Fibroblast of peridontal ligament (primary cell): ENCODE data around the gene VARS1.
A peak's percentile ranks its signal among the peaks of the same experiment; 100 is the strongest.
"Not testable (repeated sequence)": the region's sequence is repeated elsewhere in the genome, so short reads cannot be mapped to it uniquely, and the experiment has no call there.

Experiments used
- DNase-seq: peaks from one replicate; pipeline ENCODE4 v3.0.0-alpha.2; 2010; ENCODE audit errors: extremely low read depth

Gene VARS1

DNA sequence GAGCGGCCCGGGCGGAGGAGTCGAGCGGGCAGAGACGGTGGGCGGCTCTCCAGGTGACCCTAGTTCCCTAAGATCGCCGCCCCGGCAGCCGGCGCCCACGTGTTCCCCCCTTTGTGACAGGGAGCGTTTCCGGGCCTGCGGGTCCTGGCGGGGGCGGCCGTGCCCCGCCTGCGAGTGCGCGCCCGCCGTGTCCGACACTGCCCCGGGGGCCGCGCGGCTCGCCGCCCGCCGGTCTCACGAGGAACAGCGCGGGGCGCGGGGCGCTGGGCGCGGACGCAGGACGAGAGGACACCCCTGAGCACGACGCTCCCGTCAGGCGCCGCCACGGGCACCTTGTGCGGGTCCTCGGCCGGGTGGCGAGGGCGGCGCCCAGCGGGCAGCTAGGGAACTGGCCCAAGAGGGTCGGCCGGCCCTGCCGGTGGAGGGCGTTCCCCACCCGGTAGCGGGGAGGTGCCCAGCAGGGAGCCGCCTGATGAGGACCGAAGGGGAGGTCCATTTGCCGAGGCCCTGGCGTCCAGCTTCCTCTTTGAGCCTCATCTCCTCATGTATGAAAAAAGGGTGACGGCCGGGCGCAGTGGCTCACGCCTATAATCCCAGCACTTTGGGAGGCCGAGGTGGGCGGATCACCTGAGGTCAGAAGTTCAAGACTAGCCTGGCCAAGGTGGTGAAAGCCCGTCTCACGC lies at the start of gene VARS1:
Gene VARS1 (minus strand): TSS at position 137 of the 683 bp plus-strand sequence. CDS start 535 bp downstream, outside the sequence.
- DNase-seq, result peak; percentile 84

DNA sequence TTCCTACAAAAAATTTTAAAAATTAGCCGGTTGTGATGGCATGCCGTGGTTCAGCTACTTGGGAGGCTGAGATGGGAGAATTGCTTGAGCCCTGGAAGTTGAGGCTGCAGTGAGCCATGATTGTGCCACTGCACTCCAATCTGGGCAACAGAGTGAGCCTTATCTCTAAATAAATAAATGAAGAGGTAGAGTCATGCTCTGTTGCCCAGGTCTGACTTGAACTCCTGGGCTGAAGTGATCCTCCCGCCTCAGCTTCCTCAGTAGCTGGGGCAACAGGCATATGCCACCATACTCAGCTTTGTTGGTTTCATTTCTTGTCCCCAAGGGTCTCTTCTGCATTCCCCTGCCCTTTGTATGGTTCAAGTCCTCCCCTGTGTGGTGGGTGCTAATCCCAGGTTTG lies 49.0 kb upstream of the VARS1 start:
- DNase-seq, result no peak

DNA sequence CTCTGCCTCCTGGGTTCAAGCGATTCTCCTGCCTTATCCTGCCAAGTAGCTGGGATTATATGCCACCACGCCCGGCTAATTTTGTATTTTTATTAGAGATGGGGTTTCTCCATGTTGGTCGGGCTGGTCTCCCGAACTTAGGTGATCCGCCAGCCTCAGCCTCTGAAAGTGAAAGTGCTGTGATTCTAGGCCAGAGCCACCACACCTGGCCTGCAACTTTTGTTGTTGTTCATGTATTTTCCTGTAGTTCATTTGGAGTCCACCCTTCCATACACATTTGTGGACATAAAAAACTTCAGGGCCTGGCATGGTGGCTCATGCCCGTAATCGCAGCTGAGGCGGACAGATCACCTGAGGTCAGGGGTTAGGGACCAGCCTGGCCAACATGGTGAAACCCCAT lies 46.5 kb upstream of the VARS1 start:
- no peak for DNase-seq

DNA sequence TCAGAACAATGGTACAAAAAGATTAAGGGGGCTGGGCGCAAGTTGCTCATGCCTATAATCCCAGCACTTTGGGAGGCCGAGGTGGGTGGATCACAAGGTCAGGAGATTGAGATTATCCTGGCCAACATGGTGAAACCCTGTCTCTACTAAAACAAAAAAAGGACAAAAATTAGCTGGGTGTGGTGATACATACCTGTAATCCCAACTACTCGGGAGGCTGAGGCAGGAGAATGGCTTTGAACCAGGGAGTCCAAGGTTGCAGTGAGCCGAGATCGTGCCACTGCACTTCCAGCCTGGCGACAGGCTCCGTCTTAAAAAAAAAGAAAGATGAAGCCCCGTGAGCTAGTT lies 44.2 kb upstream of the VARS1 start:
- not testable (repeated sequence) for DNase-seq

DNA sequence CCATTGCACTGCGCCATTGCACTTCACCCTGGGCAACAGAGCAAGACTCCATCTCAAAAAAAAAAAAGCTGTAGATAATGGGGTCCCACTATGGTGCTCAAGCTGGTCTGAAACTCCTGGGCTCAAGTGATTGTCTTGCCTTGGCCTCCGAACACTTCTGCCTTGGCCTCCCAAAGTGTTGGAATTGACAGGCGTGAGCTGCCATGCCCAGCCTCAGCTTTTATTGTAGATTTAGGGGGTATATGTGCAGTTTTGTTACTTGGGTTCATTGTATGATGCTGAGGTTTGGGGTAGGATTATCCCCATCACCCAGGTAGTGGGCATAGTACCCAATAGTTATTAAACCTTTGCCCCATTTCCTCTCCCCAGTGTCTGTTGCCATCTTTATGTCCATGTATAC lies 43.4 kb upstream of the VARS1 start:
- no peak for DNase-seq

DNA sequence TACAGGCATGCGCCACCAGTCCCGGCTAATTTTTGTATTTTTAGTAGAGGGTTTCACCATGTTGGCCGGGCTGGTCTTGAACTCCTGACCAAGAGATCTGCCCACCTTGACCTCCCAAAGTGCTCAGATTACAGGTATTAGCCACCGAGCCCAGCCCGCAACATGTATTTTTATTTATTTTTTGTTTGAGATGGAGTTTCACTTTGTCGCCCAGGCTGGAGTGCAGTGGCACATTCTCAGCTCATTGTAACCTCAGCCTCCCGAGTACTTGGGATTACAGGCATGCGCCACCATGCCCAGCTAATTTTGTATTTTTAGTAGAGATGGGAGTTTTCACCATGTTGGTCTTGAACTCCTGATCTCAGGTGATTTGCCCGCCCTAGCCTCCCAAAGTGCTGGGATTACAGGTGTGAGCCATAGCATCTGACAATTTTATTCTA lies 42.6 kb upstream of the VARS1 start:
- DNase-seq, result not testable (repeated sequence)

DNA sequence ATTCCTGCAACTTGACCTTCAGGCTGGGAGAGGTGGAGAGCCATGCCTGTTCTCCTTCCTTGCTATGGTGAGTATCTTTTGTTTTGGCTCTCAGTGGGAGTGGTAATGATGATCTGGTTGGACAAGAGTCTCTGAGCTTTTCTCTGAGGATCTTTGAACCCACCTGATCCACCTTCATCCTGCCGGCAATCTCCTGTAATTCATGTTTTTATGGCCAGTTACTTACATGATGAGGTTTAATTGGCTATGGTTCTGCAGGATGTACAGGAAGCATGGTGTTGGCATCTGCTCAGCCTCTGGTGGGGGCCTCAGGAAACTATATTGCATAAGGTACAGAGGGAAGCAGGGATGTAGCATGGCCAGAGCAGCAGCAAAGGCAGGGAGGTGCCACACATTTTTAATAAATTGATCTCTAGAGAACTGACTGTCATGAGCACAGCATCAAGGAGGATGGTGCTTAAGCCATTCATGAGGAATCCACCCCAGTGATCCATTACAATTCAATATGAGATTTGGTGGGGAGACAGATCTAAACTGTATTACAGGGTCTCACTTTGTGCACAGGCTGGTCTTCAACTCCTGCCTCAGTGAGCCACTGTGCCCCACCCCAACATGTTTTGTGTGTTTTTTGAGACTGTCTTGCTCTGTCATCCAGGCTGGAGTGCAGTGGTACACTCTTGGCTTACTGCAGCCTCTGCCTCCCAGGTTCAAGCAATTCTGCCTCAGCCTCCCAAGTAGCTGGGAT lies 42.0 kb upstream of the VARS1 start:
- no peak for DNase-seq

DNA sequence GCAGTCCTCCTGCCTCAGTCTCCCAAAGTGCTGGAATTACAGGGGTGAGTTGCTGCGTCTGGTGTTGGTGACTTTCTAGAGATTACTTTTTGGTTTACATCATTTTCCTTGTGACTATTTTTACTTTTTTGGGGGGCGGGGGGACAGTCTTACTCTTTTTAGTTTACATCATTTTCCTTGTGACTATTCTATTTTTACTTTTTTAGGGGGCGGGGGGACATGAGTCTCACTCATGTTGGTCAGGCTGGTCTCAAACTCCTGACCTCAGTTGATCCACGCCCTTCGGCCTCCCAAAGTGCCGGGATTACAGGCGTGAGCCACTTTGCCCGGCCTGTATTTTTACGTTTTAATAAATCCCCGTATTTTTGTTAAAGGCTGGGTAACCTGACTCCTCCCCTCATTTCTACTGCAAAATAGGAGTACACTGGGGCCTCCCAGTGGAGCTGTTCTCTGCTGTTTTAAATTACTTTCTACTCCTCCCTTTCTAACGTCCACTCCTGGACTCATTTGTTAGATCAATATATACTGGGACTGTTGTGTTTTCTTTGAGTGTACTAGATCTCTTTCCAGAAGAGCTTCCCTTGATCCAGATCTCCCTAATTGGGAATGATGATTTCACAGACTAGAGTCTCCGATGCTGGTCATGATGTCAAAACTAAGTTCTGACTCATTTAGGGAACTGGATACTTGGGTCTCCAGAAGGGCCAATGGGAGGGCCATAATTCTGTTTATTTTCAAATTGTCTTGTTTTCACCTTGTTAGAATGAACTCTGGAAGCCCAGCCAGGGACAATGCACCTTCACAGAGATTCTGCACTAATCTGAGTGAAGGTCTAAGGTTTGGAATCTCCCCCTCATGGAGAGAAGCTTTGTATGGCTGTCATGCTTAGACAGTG lies 41.2 kb upstream of the VARS1 start:
- DNase-seq, result peak; percentile 71

DNA sequence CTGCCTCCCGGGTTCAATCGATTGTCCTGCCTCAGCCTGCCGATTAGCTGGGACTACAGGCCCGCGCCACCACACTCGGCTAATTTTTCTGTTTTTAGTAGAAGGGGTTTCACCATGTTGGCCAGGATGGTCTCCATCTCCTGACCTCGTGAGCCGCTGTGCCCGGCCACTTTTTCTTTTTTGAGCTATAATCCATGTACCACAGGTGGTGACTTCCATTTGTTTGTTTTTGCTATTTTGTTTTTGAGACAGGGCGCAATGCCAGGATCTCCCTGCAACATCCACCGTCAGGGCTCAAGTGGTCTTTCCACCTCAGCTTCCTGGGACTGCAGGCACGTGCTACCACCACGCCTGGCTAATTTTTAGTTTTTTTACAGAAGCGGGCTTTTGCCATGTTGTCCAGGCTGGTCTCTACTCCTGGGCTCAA lies 40.5 kb upstream of the VARS1 start:
- DNase-seq, result no peak

DNA sequence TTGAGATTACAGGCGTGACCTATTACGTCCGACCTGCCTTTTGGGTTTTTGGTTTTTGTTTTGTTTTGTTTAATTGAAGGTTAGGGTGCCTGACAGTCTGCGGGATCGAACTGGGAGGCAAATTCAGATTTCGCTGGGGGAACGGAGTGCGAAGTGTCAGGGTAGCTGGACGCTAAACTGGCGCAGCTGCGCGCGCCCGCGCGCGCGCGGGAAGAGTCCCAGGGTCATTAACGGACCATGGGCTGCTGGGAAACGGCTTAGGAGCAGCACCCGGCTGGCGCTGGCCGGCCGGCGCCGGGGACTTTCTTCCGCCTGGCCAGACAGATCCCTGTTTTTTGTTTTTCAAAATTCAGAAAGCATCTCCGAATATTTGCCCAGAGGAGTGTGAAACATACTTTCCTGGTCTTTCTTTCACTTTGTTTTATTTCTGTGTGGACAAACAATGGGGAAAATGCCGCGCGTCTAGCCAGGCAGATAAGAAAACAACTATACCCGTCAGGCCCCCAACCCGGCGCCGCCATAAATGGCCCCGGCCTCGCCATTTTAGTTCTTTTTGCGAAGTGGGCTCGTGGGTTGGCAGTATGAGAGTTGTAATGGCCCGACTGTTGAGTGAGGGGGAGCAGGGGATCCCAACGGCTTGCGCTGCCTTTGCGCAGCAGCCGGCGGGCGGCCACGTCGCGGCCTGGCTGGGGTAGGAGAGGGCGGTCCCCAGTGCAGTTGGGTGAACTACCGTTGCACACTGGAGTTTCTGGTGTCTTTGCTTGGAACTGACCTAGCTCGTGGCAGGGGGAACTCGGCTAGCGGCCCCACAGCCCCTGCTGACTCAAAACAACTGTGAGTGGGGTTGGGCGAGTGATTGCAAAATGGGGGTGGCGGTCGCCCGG lies 39.1 kb upstream of the VARS1 start:
- DNase-seq, result peak; percentile 85

DNA sequence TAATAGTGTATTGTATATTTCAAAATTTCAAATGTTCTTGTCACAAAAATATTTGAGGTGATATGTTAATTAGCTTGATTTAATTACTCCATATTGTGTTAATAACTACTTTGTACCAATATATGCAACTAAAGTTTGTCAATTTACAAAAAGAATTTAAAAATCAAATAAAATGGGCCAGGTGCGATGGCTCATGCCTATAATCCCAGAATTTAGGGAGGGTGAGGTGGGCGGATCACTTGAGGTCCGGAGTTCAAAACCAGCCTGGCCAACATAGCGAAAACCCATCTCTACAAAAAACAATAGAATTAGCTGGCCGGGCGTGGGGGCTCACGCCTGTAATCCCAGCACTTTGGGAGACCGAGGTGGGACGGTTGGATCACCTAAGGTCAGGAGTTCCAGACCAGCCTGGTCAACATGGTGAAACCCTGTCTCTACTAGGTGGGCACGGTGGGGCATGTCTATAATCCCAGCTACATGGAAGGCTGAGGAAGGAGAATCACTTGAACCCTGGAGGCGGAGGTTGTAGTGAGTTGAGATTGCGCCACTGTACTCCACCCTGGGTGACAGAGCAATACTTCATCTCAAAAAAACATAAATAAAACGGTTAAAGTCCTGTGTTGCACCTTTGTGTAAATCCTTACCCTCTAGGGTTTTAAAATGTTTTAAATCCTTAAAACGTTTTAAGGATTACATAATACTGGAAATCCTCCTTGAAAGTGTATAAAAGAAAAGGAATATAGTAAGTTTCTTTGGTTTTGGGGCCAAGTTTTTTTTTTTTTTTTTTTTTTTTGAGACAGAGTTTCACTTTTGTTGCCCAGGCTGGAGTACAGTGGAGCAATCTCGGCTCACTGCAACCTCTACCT lies 36.0 kb upstream of the VARS1 start:
- no peak for DNase-seq

DNA sequence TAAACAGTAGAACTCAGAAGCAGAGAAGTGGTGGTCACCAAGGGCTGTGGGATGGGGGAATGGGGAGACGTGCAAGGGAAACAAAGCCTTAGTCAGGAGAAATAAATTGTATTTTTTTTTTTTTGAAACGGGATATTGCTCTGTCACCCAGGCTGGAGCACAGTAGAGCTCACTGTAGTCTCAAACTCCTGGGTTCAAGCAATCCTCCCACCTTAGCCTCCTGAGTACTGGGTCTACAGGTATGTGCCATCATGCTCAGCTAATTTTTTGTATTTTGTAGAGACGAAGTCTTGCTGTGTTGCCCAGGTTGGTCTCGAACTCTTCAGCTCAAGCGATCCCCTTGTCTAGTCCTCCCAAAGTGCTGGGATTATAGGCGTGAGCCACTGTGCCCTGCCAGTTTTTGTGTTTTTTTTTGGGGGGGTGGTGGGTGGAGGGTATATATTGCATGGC lies 35.4 kb upstream of the VARS1 start:
- DNase-seq, result no peak

DNA sequence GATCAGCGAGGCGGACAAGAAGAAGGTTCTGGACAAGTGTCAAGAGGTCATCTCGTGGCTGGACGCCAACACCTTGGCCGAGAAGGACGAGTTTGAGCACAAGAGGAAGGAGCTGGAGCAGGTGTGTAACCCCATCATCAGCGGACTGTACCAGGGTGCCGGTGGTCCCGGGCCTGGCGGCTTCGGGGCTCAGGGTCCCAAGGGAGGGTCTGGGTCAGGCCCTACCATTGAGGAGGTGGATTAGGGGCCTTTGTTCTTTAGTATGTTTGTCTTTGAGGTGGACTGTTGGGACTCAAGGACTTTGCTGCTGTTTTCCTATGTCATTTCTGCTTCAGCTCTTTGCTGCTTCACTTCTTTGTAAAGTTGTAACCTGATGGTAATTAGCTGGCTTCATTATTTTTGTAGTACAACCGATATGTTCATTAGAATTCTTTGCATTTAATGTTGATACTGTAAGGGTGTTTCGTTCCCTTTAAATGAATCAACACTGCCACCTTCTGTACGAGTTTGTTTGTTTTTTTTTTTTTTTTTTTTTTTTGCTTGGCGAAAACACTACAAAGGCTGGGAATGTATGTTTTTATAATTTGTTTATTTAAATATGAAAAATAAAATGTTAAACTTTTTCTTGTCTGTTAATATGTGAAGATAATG lies 34.2 kb upstream of the VARS1 start:
- peak; percentile 77 for DNase-seq

DNA sequence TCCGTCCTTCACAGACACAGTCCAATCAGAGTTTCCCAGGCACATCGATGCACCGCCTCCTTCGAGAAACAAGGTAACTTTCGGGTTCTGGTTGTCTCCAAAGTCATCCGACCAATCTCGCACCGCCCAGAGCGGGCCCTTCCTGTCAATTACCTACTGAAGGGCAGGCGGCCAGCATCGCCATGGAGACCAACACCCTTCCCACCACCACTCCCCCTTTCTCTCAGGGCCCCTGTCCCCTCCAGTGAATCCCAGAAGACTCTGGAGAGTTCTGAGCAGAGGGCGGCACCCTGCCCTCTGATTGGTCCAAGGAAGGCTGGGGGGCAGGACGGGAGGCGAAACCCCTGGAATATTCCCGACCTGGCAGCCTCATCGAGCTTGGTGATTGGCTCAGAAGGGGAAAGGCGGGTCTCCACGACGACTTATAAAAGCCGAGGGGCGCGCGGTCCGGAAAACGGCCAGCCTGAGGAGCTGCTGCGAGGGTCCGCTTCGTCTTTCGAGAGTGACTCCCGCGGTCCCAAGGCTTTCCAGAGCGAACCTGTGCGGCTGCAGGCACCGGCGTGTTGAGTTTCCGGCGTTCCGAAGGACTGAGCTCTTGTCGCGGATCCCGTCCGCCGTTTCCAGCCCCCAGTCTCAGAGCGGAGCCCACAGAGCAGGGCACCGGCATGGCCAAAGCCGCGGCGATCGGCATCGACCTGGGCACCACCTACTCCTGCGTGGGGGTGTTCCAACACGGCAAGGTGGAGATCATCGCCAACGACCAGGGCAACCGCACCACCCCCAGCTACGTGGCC lies 31.9 kb upstream of the VARS1 start, which contains the start of gene HSPA1B:
Gene HSPA1B (plus strand): TSS at position 453 of the 794 bp plus-strand sequence. CDS start 213 bp downstream, at position 666.
- DNase-seq, result peak; percentile 99

DNA sequence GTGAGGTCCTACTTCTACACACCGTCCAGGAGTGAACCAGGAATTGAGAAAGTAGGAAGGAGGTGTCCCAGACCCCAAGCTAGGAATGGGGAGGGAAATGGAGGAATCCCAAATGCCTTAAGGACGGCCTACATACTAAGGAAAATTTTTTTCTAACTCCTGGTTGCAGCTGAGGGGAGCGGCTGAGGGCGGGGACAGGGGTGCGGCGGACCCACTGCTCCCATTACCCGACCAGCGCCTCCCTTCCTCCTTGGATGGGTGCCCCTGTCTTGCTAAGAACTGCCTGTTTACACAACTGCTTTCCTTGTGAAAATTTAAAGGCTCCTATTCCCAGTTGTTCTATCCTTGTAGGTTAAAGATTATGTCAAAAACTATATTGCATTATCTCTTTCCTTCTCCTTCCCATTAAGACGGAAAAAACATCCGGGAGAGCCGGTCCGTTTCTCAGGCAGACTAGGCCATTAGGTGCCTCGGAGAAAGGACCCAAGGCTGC lies 31.3 kb upstream of the VARS1 start:
- DNase-seq, result peak; percentile 93

DNA sequence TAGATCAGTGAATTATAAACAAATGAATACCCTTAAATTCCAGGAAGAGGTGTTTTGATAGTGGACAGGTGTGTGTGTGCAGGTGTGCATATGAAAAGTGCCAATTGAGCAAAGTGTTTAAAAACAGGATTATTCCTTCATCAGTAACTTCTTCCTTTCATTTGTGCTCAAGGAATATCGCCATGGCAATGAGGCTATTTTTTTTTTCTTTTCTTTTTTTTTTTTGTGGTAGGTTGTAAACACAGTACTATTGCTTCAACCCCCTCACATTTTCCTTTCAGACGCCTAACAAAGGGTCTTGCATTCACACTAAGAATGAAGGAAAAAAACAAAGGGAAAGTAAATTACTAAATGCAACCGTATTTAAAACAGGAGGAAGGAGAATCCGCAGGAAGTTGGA lies 30.0 kb upstream of the VARS1 start:
- DNase-seq, result no peak

DNA sequence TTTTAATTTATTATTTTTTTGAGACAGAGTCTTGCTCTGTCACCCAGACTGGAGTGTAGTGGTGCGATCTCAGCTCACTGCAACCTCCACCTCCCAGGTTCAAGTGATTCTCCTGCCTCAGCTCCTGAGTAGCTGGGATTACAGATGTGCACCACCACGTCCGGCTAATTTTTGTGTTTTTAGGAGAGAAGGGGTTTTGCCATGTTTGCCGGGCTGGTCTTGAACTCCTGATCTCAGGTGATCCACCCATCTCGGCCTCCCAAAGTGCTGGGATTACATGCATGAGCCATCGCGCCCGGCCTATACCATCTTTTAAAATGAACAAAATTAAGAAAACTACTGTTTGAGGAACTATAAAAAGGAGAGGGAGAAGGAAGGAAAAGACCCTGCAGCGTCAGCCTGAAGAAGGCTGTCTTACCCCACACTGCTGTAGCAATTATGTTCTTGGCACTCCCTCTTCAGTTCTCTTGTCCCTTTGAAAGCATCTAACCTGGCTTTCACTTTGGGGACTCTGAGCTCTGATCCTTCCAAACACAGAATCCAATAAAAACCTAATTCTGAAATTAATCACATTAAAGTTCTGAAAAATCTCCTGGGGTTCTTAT lies 28.1 kb upstream of the VARS1 start:
- DNase-seq, result not testable (repeated sequence)
